SK-N-SH treated with all-trans-retinoic acid at 6 μM for 48 hours (cell line): ENCODE data around the gene RPGRIP1.
"Not testable (repeated sequence)": the region's sequence is repeated elsewhere in the genome, so short reads cannot be mapped to it uniquely, and the experiment has no call there.

Experiments used
- ATAC-seq: fragments of 200-7000 bp; cut with Tn5 transposase; 3 replicates; pipeline ENCODE4 v1.9.1; 2020; ENCODE audit warnings: mild to moderate bottlenecking, moderate library complexity
- ARNTL ChIP-seq: fragments of 450-650 bp; formaldehyde crosslinking; IDR thresholded peaks from 2 replicates; pipeline ENCODE4 v1.5.0; 2020; ENCODE audit warnings: low read depth, mild to moderate bottlenecking, moderate library complexity, borderline replicate concordance
- BACH2 ChIP-seq: fragments of 250-450 bp; sonication (Bioruptor Pico); IDR thresholded peaks from 2 replicates; pipeline ENCODE4 v1.9.0; 2021; ENCODE audit warnings: mild to moderate bottlenecking, borderline replicate concordance
- ESRRG ChIP-seq: fragments of 250-450 bp; sonication (Bioruptor Pico); IDR thresholded peaks from 2 replicates; pipeline ENCODE4 v1.6.1; 2021; ENCODE audit warnings: mild to moderate bottlenecking
- GLIS3 ChIP-seq: fragments of 250-450 bp; sonication (Bioruptor Pico); IDR thresholded peaks from 2 replicates; pipeline ENCODE4 v1.5.0; 2020; ENCODE audit warnings: mild to moderate bottlenecking, moderate library complexity
- ISL1 ChIP-seq: fragments of 250-450 bp; sonication (Bioruptor Pico); IDR thresholded peaks from 2 replicates; pipeline ENCODE4 v2.1.2; 2022; ENCODE audit warnings: mild to moderate bottlenecking, moderate library complexity
- OSR1 ChIP-seq: fragments of 250-450 bp; sonication (Bioruptor Pico); IDR thresholded peaks from 2 replicates; pipeline ENCODE4 v1.8.0; 2022; ENCODE audit warnings: moderate library complexity, mild to moderate bottlenecking, inconsistent platforms
- PPARA ChIP-seq: fragments of 250-450 bp; sonication (Bioruptor Pico); IDR thresholded peaks from 2 replicates; pipeline ENCODE4 v1.5.0; 2020; ENCODE audit warnings: mild to moderate bottlenecking, borderline replicate concordance
- RARB ChIP-seq: fragments of 250-450 bp; sonication (Bioruptor Pico); IDR thresholded peaks from 2 replicates; pipeline ENCODE4 v1.8.0; 2021; ENCODE audit warnings: mild to moderate bottlenecking, moderate library complexity
- SNAI2 ChIP-seq: fragments of 250-450 bp; sonication (Bioruptor Pico); IDR thresholded peaks from 2 replicates; pipeline ENCODE4 v1.5.0; 2020; ENCODE audit warnings: mild to moderate bottlenecking, moderate library complexity
- TCF4 ChIP-seq: fragments of 250-450 bp; sonication (Bioruptor Pico); IDR thresholded peaks from 2 replicates; pipeline ENCODE4 v1.8.0; 2021; ENCODE audit warnings: mild to moderate bottlenecking, moderate library complexity, borderline replicate concordance
- TOX ChIP-seq: fragments of 250-450 bp; sonication (Bioruptor Pico); IDR thresholded peaks from 2 replicates; pipeline ENCODE4 v1.8.0; 2021; ENCODE audit warnings: mild to moderate bottlenecking, moderate library complexity, borderline replicate concordance
- ZC3H10 ChIP-seq: fragments of 250-450 bp; sonication (Bioruptor Pico); IDR thresholded peaks from 2 replicates; pipeline ENCODE4 v1.5.1; 2021; ENCODE audit warnings: mild to moderate bottlenecking, moderate library complexity
- ZFP3 ChIP-seq: fragments of 250-450 bp; sonication (Bioruptor Pico); IDR thresholded peaks from 2 replicates; pipeline ENCODE4 v1.5.0; 2020; ENCODE audit warnings: mild to moderate bottlenecking, moderate library complexity
- ZFP30 ChIP-seq: fragments of 450-650 bp; formaldehyde crosslinking; IDR thresholded peaks from 2 replicates; pipeline ENCODE4 v1.5.0; 2022; ENCODE audit warnings: mild to moderate bottlenecking, moderate library complexity
- ZNF565 ChIP-seq: fragments of 450-650 bp; formaldehyde crosslinking; conservative IDR thresholded peaks from 2 replicates; pipeline ENCODE4 v1.5.0; 2020; ENCODE audit warnings: low read depth, mild to moderate bottlenecking, moderate library complexity
- ZNF70 ChIP-seq: fragments of 450-650 bp; formaldehyde crosslinking; IDR thresholded peaks from 2 replicates; pipeline ENCODE4 v1.5.0; 2020; ENCODE audit warnings: mild to moderate bottlenecking, moderate library complexity
- TF ChIP-seq, protein P1 (sequence below): fragments of 250-450 bp; sonication (Bioruptor Pico); IDR thresholded peaks from 2 replicates; pipeline ENCODE4 v1.5.0; 2020; ENCODE audit warnings: mild to moderate bottlenecking, moderate library complexity
- TF ChIP-seq, protein P2 (sequence below): fragments of 250-450 bp; sonication (Bioruptor Pico); IDR thresholded peaks from 2 replicates; pipeline ENCODE4 v1.8.0; 2020; ENCODE audit warnings: mild to moderate bottlenecking, moderate library complexity, borderline replicate concordance
- TF ChIP-seq, protein P3 (sequence below): fragments of 250-450 bp; sonication (Bioruptor Pico); IDR thresholded peaks from 2 replicates; pipeline ENCODE4 v1.5.1; 2021; ENCODE audit warnings: mild to moderate bottlenecking, moderate library complexity
- TF ChIP-seq, protein P4 (sequence below): fragments of 250-450 bp; sonication (Bioruptor Pico); IDR thresholded peaks from 2 replicates; pipeline ENCODE4 v1.5.1; 2020; ENCODE audit warnings: low read depth, mild to moderate bottlenecking, moderate library complexity
- TF ChIP-seq, protein P5 (sequence below): fragments of 250-450 bp; sonication (Bioruptor Pico); IDR thresholded peaks from 2 replicates; pipeline ENCODE4 v1.8.0; 2021; ENCODE audit warnings: low read depth, mild to moderate bottlenecking, moderate library complexity, borderline replicate concordance

The RPGRIP1 gene

DNA sequence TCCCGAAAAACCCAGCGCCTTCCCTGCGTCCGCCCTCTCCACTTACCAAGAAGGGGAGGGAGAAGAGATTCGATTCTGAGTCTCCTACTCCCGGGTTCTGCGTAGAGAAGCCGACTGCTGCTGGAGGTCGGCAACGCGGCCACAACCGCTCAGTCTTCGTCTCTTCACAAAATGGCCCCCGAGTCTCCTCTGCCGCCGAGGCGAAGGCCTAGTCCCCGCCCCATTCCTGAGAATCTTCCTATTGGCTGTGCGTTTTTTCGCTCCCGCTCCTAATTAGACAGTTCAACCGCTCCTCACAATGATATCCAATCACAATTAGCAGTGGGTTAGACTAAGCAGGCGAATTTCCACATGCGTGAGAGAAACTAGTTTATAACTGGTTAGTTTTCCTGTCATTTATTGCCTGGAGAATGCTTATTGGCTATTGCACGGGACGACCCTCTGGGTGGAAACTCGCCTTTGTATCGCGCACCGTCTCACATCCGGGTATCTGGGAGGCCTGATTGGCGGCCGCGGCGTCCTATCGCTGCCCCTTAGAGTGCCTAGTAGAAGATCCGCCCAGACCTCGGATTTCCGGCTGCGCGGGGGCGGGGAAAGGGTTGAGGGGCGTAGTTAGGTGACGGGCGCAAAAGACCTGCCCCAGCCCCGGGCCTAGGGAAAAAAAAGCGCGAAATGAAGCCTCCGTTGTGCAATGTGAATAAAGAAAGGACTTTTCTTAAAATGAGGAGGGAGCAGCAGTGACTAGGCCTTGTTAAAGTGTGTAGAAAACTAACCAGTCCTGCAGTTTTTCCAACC lies 10.4 kb upstream of the RPGRIP1 start, which contains the start of gene HNRNPC:
Gene HNRNPC, minus strand, starts transcription at position 191 of the 795 bp plus-strand sequence. CDS start 35,249 bp downstream, outside the sequence.
- peak; percentile 97 for ATAC-seq
- TF ChIP-seq ESRRG (CRISPR knock-in tag) = no peak
- TF ChIP-seq GLIS3 = no peak
- no peak for TF ChIP-seq OSR1 (CRISPR knock-in tag)
- no peak for TF ChIP-seq ZFP3
- TF ChIP-seq, protein P1, sequence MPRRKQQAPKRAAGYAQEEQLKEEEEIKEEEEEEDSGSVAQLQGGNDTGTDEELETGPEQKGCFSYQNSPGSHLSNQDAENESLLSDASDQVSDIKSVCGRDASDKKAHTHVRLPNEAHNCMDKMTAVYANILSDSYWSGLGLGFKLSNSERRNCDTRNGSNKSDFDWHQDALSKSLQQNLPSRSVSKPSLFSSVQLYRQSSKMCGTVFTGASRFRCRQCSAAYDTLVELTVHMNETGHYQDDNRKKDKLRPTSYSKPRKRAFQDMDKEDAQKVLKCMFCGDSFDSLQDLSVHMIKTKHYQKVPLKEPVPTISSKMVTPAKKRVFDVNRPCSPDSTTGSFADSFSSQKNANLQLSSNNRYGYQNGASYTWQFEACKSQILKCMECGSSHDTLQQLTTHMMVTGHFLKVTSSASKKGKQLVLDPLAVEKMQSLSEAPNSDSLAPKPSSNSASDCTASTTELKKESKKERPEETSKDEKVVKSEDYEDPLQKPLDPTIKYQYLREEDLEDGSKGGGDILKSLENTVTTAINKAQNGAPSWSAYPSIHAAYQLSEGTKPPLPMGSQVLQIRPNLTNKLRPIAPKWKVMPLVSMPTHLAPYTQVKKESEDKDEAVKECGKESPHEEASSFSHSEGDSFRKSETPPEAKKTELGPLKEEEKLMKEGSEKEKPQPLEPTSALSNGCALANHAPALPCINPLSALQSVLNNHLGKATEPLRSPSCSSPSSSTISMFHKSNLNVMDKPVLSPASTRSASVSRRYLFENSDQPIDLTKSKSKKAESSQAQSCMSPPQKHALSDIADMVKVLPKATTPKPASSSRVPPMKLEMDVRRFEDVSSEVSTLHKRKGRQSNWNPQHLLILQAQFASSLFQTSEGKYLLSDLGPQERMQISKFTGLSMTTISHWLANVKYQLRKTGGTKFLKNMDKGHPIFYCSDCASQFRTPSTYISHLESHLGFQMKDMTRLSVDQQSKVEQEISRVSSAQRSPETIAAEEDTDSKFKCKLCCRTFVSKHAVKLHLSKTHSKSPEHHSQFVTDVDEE = no peak

DNA sequence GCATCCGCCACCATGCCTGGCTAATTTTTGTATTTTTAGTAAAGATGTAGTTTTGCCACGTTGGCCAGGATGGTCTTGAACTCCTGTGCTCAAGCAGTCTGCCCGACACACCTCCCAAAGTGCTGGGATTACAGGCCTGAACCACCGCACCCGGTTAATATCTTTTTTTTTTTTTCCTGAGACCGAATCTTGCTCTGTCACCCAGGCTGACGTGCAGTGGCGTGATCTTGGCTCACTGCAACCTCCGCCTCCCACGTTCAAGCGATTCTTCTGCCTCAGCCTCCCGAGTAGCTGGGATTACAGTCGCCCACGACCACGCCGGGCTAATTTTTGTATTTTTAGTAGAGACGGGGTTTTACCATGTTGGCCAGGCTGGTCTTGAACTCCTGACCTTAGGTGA lies 7.2 kb upstream of the RPGRIP1 start:
- ATAC-seq = not testable (repeated sequence)

DNA sequence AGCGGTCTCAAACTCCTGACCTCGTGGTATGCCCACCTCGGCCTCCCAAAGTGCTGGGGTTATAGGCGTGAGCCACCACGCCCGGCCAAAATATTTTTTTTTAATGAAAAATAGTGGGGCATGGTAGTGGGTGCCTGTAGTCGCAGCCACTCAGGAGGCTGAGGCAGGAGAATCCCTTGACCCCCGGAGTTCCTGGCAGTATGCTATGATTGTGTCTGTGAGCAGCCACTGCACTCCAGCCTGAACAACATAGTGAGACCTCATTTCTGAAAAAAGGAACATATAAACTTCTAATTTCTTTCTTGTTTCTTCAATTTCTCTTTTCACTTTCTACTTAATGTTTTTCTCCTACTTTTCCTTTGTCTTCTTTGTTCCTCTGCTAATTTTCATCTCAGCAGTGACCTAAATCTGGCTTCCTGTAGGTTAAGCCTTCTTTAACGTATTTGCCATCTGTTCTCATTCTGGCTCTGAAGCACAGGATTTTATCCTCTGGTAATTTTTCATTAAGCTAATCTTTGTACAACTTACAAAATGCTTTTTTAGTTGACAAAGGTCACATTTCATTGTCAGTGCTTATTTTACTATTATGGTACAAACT lies 4.5 kb upstream of the RPGRIP1 start:
- TF ChIP-seq GLIS3 = no peak
- no peak for TF ChIP-seq RARB (CRISPR knock-in tag)
- no peak for TF ChIP-seq ARNTL (CRISPR knock-in tag)
- TF ChIP-seq TOX (CRISPR knock-in tag) = no peak
- no peak for TF ChIP-seq ZNF565
- TF ChIP-seq PPARA (CRISPR knock-in tag) = no peak
- TF ChIP-seq, protein P2, sequence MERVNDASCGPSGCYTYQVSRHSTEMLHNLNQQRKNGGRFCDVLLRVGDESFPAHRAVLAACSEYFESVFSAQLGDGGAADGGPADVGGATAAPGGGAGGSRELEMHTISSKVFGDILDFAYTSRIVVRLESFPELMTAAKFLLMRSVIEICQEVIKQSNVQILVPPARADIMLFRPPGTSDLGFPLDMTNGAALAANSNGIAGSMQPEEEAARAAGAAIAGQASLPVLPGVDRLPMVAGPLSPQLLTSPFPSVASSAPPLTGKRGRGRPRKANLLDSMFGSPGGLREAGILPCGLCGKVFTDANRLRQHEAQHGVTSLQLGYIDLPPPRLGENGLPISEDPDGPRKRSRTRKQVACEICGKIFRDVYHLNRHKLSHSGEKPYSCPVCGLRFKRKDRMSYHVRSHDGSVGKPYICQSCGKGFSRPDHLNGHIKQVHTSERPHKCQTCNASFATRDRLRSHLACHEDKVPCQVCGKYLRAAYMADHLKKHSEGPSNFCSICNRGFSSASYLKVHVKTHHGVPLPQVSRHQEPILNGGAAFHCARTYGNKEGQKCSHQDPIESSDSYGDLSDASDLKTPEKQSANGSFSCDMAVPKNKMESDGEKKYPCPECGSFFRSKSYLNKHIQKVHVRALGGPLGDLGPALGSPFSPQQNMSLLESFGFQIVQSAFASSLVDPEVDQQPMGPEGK (CRISPR knock-in tag) = no peak
- TF ChIP-seq, protein P3, sequence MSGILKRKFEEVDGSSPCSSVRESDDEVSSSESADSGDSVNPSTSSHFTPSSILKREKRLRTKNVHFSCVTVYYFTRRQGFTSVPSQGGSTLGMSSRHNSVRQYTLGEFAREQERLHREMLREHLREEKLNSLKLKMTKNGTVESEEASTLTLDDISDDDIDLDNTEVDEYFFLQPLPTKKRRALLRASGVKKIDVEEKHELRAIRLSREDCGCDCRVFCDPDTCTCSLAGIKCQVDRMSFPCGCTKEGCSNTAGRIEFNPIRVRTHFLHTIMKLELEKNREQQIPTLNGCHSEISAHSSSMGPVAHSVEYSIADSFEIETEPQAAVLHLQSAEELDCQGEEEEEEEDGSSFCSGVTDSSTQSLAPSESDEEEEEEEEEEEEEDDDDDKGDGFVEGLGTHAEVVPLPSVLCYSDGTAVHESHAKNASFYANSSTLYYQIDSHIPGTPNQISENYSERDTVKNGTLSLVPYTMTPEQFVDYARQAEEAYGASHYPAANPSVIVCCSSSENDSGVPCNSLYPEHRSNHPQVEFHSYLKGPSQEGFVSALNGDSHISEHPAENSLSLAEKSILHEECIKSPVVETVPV (CRISPR knock-in tag) = no peak
- no peak for TF ChIP-seq ESRRG (CRISPR knock-in tag)
- TF ChIP-seq SNAI2 = no peak
- TF ChIP-seq, protein P4, sequence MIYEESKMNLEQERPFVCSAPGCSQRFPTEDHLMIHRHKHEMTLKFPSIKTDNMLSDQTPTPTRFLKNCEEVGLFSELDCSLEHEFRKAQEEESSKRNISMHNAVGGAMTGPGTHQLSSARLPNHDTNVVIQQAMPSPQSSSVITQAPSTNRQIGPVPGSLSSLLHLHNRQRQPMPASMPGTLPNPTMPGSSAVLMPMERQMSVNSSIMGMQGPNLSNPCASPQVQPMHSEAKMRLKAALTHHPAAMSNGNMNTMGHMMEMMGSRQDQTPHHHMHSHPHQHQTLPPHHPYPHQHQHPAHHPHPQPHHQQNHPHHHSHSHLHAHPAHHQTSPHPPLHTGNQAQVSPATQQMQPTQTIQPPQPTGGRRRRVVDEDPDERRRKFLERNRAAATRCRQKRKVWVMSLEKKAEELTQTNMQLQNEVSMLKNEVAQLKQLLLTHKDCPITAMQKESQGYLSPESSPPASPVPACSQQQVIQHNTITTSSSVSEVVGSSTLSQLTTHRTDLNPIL (CRISPR knock-in tag) = no peak
- ATAC-seq = no peak

DNA sequence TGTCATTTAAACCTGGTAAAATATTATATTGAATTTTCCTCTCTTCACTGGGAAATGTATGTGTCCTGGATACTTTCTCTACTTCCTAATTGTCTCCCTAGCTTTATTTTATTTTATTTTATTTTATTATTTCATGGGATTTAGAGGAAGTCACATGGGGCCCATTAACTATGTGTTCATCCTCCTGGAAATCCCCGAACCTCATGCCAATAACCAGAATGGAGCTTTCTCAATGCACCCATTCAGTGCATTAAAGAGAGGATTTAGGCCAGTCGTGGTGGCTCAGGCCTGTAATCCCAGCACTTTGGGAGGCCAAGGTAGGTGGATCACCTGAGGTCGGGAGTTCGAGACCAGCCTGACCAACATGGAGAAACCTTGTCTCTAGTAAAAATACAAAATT lies 1.3 kb upstream of the RPGRIP1 start:
- ATAC-seq = no peak
- TF ChIP-seq BACH2 (CRISPR knock-in tag) (no peak), ZNF70 (CRISPR knock-in tag) (no peak), ESRRG (CRISPR knock-in tag) (no peak), ZFP3 (no peak), TCF4 (CRISPR knock-in tag) (no peak), OSR1 (CRISPR knock-in tag) (no peak), ZC3H10 (CRISPR knock-in tag) (no peak), ZFP30 (CRISPR knock-in tag) (no peak), SNAI2 (no peak), ISL1 (no peak)
- TF ChIP-seq, protein P2 (CRISPR knock-in tag) = no peak
- TF ChIP-seq, protein P5, sequence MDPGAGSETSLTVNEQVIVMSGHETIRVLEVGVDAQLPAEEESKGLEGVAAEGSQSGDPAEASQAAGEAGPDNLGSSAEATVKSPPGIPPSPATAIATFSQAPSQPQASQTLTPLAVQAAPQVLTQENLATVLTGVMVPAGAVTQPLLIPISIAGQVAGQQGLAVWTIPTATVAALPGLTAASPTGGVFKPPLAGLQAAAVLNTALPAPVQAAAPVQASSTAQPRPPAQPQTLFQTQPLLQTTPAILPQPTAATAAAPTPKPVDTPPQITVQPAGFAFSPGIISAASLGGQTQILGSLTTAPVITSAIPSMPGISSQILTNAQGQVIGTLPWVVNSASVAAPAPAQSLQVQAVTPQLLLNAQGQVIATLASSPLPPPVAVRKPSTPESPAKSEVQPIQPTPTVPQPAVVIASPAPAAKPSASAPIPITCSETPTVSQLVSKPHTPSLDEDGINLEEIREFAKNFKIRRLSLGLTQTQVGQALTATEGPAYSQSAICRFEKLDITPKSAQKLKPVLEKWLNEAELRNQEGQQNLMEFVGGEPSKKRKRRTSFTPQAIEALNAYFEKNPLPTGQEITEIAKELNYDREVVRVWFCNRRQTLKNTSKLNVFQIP (CRISPR knock-in tag) = no peak
- TF ChIP-seq, protein P3 (CRISPR knock-in tag) = no peak
- TF ChIP-seq, protein P4 (CRISPR knock-in tag) = no peak
